ENCODE results near the gene CCK. TPM values are rescaled to one million over a fixed set of nuclear protein-coding genes. Genes with fewer than 3 reads are reported as not detected.

Gene CCK
- polyA plus RNA-seq, 3 donors = not detected

GRCh38 chr3:42300778-42301177 lies 34.8 kb upstream of the CCK start:
- H3K27ac Mint-ChIP-seq = no peak overlapping the region
- Histone ChIP-seq H3K79me2 (ENCODE audit: insufficient read depth, low read length) (no peaks in the 10 kb centered on the region), H3K27ac (ENCODE audit: low read depth in 1 of 2, low read length in 2 of 2) (no peak overlapping the region), H4K20me1 (ENCODE audit: insufficient read depth, low read length) (no peaks in the 10 kb centered on the region), H3K4me1 (ENCODE audit: control insufficient read depth in 1 of 2, insufficient read depth in 2 of 2, low read length in 2 of 2) (no peaks in the 10 kb centered on the region), H3K27me3 (ENCODE audit: control insufficient read depth in 2 of 2, insufficient read depth in 2 of 2, low read length in 2 of 2) (no peaks in the 10 kb centered on the region), H3K36me3 (replicated peaks in 1 of 2; ENCODE audit: control insufficient read depth in 1 of 2, insufficient read depth in 2 of 2, low read length in 2 of 2) (no peaks in the 10 kb centered on the region), H2AFZ (ENCODE audit: insufficient read depth, low read depth, low read length, poor library complexity, severe bottlenecking) (no peak overlapping the region), H3K4me3 (replicated peaks in 1 of 3; ENCODE audit: low read depth in 2 of 3, low read length in 3 of 3) (no peak overlapping the region), H3K4me2 (replicated peaks; ENCODE audit: extremely low read depth, low read length, poor library complexity, severe bottlenecking) (no peak overlapping the region), H3K9ac (ENCODE audit: insufficient read depth, low read length, poor library complexity, severe bottlenecking) (no peak overlapping the region), H3K9me3 (replicated peaks in 1 of 2; ENCODE audit: control insufficient read depth in 1 of 2, insufficient read depth in 1 of 2, low read length in 2 of 2) (no peaks in the 10 kb centered on the region)
- WGBS (ENCODE audit: insufficient coverage) = 75% methylated on average over 3 of the region's 3 CpGs
- no peak for TF ChIP-seq CTCF (IDR thresholded peaks at IDR 0.05)
- peaks cover 4% of the 10 kb centered on the region for H3K4me1 Mint-ChIP-seq
- peaks cover 0 to 3% (median 0%) of the 10 kb centered on the region in 7 donors for H3K9me3 Mint-ChIP-seq
- no peak for DNase-seq
- no peaks in the 10 kb centered on the region for H3K36me3 Mint-ChIP-seq
- no peak overlapping the region for H3K4me3 Mint-ChIP-seq
- H3K27me3 Mint-ChIP-seq (ENCODE audit: low read depth in 3 of 3) = peaks cover 4 to 7% (median 6%) of the 10 kb centered on the region in 3 donors
- intact Hi-C loops (cut with micrococcal nuclease) = no loop called here

- Mint-ChIP-seq H3K27ac (no peak overlapping the region), H3K27me3 (ENCODE audit: low read depth in 3 of 3) (peaks cover 2 to 4% (median 4%) of the 10 kb centered on the region in 3 donors), H3K36me3 (no peaks in the 10 kb centered on the region), H3K9me3 (peaks cover 0 to 5% (median 0%) of the 10 kb centered on the region in 7 donors), H3K4me3 (no peak overlapping the region), H3K4me1 (peaks cover 4% of the 10 kb centered on the region)
- Histone ChIP-seq H3K79me2 (ENCODE audit: insufficient read depth, low read length) (no peaks in the 10 kb centered on the region), H3K4me2 (replicated peaks; ENCODE audit: extremely low read depth, low read length, poor library complexity, severe bottlenecking) (no peak overlapping the region), H3K9me3 (replicated peaks in 1 of 2; ENCODE audit: control insufficient read depth in 1 of 2, insufficient read depth in 1 of 2, low read length in 2 of 2) (no peaks in the 10 kb centered on the region), H3K9ac (ENCODE audit: insufficient read depth, low read length, poor library complexity, severe bottlenecking) (no peak overlapping the region), H3K27me3 (ENCODE audit: control insufficient read depth in 2 of 2, insufficient read depth in 2 of 2, low read length in 2 of 2) (no peaks in the 10 kb centered on the region), H2AFZ (ENCODE audit: insufficient read depth, low read depth, low read length, poor library complexity, severe bottlenecking) (no peak overlapping the region), H4K20me1 (ENCODE audit: insufficient read depth, low read length) (no peaks in the 10 kb centered on the region), H3K36me3 (replicated peaks in 1 of 2; ENCODE audit: control insufficient read depth in 1 of 2, insufficient read depth in 2 of 2, low read length in 2 of 2) (no peaks in the 10 kb centered on the region), H3K4me1 (ENCODE audit: control insufficient read depth in 1 of 2, insufficient read depth in 2 of 2, low read length in 2 of 2) (no peaks in the 10 kb centered on the region), H3K4me3 (replicated peaks in 1 of 3; ENCODE audit: low read depth in 2 of 3, low read length in 3 of 3) (no peak overlapping the region), H3K27ac (ENCODE audit: low read depth in 1 of 2, low read length in 2 of 2) (no peak overlapping the region)
- no peak for TF ChIP-seq CTCF (IDR thresholded peaks at IDR 0.05)
- no peak for DNase-seq
- 20% methylated on average over 1 of the region's 3 CpGs for whole genome bisulfite sequencing (ENCODE audit: insufficient coverage)
- intact Hi-C loops (cut with micrococcal nuclease) = no loop called here
Measured at GRCh38 chr3:42300013-42300412, 34.0 kb upstream of the CCK start.
